HEK293T (cell line): Measurements from ENCODE around the gene EPN1.

Experiments used
- CTCF ChIA-PET: fragments of 350-600 bp; formaldehyde crosslinking; extraction: SDS; loops from one replicate; lab custom pipeline; 2021; ENCODE audit warnings: antibody characterized with exemption, inconsistent platforms; lab: Yijun Ruan, JAX
- POLR2A ChIA-PET: fragments of 350-600 bp; formaldehyde crosslinking; extraction: SDS; loops from one replicate; lab custom pipeline; 2020; ENCODE audit warnings: antibody characterized with exemption, inconsistent platforms; lab: Yijun Ruan, JAX
- DNase-seq: peaks from one replicate; pipeline ENCODE4 v3.0.0; 2012; ENCODE audit warnings: mixed read lengths; ENCODE audit errors: extremely low spot score
- ARNT ChIP-seq: fragments of 450-650 bp; IDR thresholded peaks from 2 replicates; pipeline ENCODE4 v1.6.1; 2017; ENCODE audit warnings: mild to moderate bottlenecking
- BHLHE40 ChIP-seq: fragments of 450-650 bp; IDR thresholded peaks from 2 replicates; pipeline ENCODE4 v1.6.1; 2016; ENCODE audit warnings: mild to moderate bottlenecking, moderate library complexity, borderline replicate concordance
- CTBP1 ChIP-seq: fragments of 450-650 bp; IDR thresholded peaks from 2 replicates; pipeline ENCODE4 v1.6.1; 2016; ENCODE audit warnings: borderline replicate concordance
- ELF4 ChIP-seq: fragments of 450-650 bp; IDR thresholded peaks from 2 replicates; pipeline ENCODE4 v1.6.1; 2017; ENCODE audit warnings: antibody characterized with exemption
- FOXA1 ChIP-seq: fragments of 450-650 bp; IDR thresholded peaks from 2 replicates; pipeline ENCODE4 v1.6.1; 2016; ENCODE audit warnings: mild to moderate bottlenecking
- FOXK2 ChIP-seq: fragments of 450-650 bp; IDR thresholded peaks from 2 replicates; pipeline ENCODE4 v1.6.1; 2016; ENCODE audit warnings: mild to moderate bottlenecking
- FOXM1 ChIP-seq: fragments of 450-650 bp; IDR thresholded peaks from 2 replicates; pipeline ENCODE4 v1.6.1; 2017; ENCODE audit warnings: mild to moderate bottlenecking, borderline replicate concordance
- HDGF ChIP-seq: fragments of 450-650 bp; IDR thresholded peaks from 2 replicates; pipeline ENCODE4 v1.6.1; 2017; ENCODE audit warnings: antibody characterized with exemption, borderline replicate concordance
- L3MBTL2 ChIP-seq: fragments of 450-650 bp; conservative IDR thresholded peaks from 2 replicates; pipeline ENCODE4 v1.6.1; 2016; ENCODE audit warnings: mild to moderate bottlenecking
- LEF1 ChIP-seq: fragments of 450-650 bp; IDR thresholded peaks from 2 replicates; pipeline ENCODE4 v1.6.1; 2017; ENCODE audit warnings: mild to moderate bottlenecking, borderline replicate concordance
- NFRKB ChIP-seq: fragments of 450-650 bp; IDR thresholded peaks from 2 replicates; pipeline ENCODE4 v1.6.1; 2016; ENCODE audit warnings: mild to moderate bottlenecking, moderate library complexity
- SP1 ChIP-seq: fragments of 450-650 bp; IDR thresholded peaks from 2 replicates; pipeline ENCODE4 v1.6.1; 2017
- SUZ12 ChIP-seq: fragments of 450-650 bp; IDR thresholded peaks from 2 replicates; pipeline ENCODE4 v1.6.1; 2016; ENCODE audit warnings: mild to moderate bottlenecking
- TARDBP ChIP-seq: fragments of 450-650 bp; IDR thresholded peaks from 2 replicates; pipeline ENCODE4 v1.6.1; 2016
- ZNF384 ChIP-seq: fragments of 450-650 bp; IDR thresholded peaks from 2 replicates; pipeline ENCODE4 v1.6.1; 2016
- TF ChIP-seq, protein P1 (sequence below): fragments of 450-650 bp; IDR thresholded peaks from 2 replicates; pipeline ENCODE4 v1.6.1; 2016

Gene EPN1

DNA sequence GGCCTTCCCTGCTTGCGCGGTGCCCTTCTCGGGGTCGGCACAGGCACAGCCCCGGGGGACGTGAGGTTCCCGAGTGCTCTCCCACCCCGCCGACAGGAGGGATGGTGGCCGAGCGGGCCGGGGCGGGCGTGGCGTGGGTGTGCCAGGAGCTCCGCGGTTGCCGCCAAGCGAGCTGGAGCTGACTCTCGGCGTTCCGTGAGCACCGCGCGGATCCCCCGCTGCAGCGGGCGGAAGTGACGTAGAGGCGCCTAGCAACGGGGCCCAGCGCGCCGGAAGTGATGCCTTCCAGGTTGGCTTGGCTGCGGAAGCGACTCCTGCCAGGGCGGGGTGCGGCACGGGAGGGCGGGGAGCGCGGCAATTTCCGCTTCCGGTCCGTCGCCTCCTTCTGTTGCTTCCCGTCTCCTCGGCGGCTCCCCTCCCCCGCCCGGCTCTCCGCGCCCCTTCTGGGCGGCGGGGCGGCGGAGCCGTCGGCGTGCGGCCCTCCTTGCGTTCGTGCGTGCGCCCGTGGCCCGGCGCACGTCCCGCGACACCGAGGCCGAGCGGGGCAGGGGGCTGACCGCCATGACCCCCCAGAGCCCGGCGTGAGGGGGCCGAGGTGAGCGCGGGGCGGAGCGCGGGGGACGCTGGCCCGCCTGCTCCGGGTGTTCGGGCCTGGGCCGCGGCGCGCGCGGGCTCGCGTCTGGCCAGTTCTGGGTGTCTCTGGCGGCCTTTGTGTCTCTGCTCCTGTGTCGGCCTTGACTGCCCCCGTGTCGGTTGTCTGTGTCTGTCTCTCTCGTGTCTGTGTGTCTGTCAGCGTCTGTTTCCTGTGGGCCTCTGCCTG lies at the start of gene EPN1:
TSS of gene EPN1 (plus strand) at position 386 of the 820 bp plus-strand sequence. CDS start 3,402 bp downstream, outside the sequence.
- TF ChIP-seq FOXM1 = peak; percentile 57; the same call in 1 of the 2 replicates
- no peak for TF ChIP-seq FOXK2
- peak; percentile 63 for TF ChIP-seq ARNT
- no peak for TF ChIP-seq HDGF
- TF ChIP-seq, protein P1, sequence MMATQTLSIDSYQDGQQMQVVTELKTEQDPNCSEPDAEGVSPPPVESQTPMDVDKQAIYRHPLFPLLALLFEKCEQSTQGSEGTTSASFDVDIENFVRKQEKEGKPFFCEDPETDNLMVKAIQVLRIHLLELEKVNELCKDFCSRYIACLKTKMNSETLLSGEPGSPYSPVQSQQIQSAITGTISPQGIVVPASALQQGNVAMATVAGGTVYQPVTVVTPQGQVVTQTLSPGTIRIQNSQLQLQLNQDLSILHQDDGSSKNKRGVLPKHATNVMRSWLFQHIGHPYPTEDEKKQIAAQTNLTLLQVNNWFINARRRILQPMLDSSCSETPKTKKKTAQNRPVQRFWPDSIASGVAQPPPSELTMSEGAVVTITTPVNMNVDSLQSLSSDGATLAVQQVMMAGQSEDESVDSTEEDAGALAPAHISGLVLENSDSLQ = no peak
- TF ChIP-seq L3MBTL2 = 0 out of 2 replicates have a peak, but pooled peaks have one; percentile 16
- no peak for TF ChIP-seq TARDBP
- TF ChIP-seq ELF4 = peak; percentile 32; the same call in 1 of the 2 replicates
- no peak for TF ChIP-seq NFRKB
- TF ChIP-seq LEF1 = 0 out of 2 replicates have a peak, but pooled peaks have one; percentile 29
- TF ChIP-seq BHLHE40 = no peak
- TF ChIP-seq FOXA1 = no peak
- no peak for TF ChIP-seq SP1
- TF ChIP-seq ZNF384 = no peak
- TF ChIP-seq SUZ12 = no peak
- TF ChIP-seq CTBP1 = no peak
- CTCF ChIA-PET = no interaction called here
- DNase-seq = peak; percentile 99
- POLR2A ChIA-PET = no interaction called here

DNA sequence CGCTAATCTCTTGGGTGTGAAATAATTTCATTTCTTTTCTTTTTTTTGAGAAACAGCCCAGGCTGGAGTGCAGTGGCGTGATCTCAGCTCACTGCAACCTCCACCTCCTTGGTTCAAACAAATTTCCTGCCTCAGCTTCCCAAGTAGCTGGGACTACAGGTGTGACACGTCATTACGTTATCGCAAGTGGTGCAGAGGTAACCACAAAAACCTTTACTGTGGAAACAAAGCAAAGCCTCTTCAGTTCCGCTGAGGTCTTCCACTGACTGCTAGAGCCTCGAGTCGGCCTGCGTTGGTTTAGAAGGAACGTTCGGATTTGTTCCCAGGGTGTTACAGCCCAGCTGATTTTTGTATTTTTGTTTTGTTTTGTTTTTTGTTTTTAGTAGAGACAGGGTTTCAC lies 48.7 kb upstream of the EPN1 start:
- ChIA-PET POLR2A (interaction anchor here (1.3 to 1.4 kb wide), 2 partner anchors 22 to 28 kb away, joined by 5 read pairs; partner anchors contain the start of genes U2AF2 and ZNF865), CTCF (no interaction called here)
- DNase-seq = no peak
- TF ChIP-seq FOXK2 (no peak), SUZ12 (no peak), HDGF (no peak), ZNF384 (no peak), NFRKB (no peak), TARDBP (no peak)

DNA sequence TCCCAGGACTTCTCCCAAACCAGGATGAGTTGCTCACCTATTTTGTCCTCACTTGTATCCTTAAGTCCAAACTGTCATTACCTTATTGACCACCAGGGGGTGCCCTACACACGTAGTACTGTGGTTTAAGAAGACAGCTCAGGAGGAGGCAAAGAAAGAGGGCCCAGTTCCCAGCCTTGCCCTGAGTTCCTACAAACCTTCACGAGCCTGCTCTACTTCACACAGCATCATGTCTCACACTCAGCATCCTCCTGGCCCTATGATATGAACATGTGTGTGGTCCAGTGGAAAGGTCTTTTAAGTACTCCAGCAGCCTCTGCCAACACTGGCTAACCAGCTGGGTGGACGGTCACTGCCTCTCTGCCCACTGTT lies 42.6 kb upstream of the EPN1 start:
- ChIA-PET CTCF (interaction anchor here (0.6 to 2.3 kb wide), 9 partner anchors 14 to 751 kb away, joined by 3 to 12 read pairs (median 5); partner anchors contain the start of gene ZNF865), POLR2A (interaction anchor here (0.7 to 2.1 kb wide), 8 partner anchors 9 to 373 kb away, joined by 3 to 16 read pairs (median 4); partner anchors contain the start of genes FIZ1, PPP6R1, U2AF2 and ZNF524)
- DNase-seq = peak; percentile 63
- TF ChIP-seq ZNF384 (no peak), TARDBP (no peak), SUZ12 (no peak), FOXK2 (no peak), LEF1 (no peak), HDGF (no peak; the same call in 1 of the 2 replicates), FOXM1 (no peak)

DNA sequence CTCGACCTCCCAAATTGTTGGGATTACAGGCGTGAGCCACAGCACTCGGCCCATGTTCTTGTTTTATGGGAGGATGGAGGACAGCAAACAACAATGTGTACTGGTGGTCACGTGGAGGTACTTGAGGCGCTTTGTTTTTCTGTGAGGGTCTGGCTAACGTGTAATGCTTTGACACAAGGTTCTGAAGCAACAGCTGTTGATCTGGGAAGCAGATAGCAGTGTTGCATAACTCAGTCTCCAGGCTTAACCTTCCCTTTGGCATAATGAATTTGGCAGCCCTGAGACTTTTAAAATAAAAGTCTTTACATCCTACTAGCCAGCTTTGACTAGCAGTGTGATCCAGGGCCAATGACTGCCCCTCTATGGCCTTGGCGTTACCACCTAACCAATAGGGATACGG lies 41.2 kb upstream of the EPN1 start:
- CTCF ChIA-PET = interaction anchor here (0.6 to 2.1 kb wide), 4 partner anchors 13 to 544 kb away, joined by 3 to 12 read pairs (median 3); partner anchors contain the start of gene FIZ1
- POLR2A ChIA-PET = interaction anchor here (1.0 to 2.1 kb wide), 8 partner anchors 9 to 38 kb away, joined by 3 to 16 read pairs (median 5); partner anchors contain the start of genes FIZ1, U2AF2, ZNF524 and ZNF784
- TF ChIP-seq NFRKB = no peak
- no peak for TF ChIP-seq LEF1
- TF ChIP-seq, protein P1 = no peak
- no peak for TF ChIP-seq SP1

DNA sequence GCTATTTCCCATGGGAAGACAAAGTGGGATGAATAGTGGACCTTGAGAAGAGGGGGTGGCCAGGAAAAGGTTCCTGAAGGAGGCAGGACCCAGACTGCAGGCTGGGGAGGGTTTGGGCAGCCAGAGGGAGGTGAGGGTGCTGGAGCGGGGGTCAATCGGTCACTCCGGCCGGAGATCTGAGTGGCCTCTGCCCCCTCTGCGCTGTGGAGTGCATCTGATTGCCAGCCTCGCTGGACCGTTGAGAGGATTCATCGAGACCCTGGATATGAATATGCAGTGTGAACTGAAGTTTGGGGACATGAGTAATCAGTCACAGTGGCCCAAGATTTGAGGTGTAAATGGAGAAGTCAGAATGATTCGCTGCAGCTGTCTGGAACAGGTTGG lies 39.7 kb upstream of the EPN1 start:
- no peak for DNase-seq
- ChIA-PET POLR2A (interaction anchor here (0.9 to 1.4 kb wide), 3 partner anchors 11 to 30 kb away, joined by 3 to 6 read pairs (median 4); partner anchors contain the start of genes ZNF784 and ZNF865), CTCF (interaction anchor here (0.6 kb wide), 1 partner anchor 19 kb away, joined by 3 read pairs; no protein-coding TSS in a partner anchor)
- TF ChIP-seq ELF4 (no peak), L3MBTL2 (no peak), SP1 (no peak), ZNF384 (no peak), HDGF (no peak), FOXA1 (no peak), ARNT (no peak), NFRKB (no peak), FOXM1 (no peak)
- TF ChIP-seq, protein P1 = no peak

More for the DNA sequence above, 41.2 kb upstream of the EPN1 start:
- DNase-seq = no peak
